Measurements from ENCODE around the gene GABRR1. TPM values are rescaled to one million over a fixed set of nuclear protein-coding genes. Genes with fewer than 3 reads are reported as not detected.

GABRR1 gene
- total RNA-seq, 1 donor from 2014 or later = not detected

DNA sequence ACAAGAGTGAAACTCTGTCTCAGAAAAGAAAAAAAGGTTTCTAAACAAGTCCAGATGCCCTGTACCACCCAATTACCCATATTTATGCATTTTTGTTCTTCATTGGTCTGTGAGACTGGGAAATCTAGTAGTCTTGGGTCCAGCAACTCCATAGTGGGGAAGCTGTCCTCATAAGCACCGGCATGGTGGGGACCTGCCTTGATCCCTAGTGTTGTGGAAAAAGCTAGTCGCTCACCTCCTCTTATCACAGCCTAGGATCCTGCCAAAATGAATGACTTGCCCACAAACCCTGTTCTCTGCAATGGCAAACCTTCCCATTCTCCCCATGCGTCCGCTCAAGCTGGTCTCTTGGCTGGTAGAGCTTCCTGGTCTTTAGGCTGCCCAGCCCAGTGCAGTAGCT, 38.3 kb upstream of the GABRR1 start:
- no peak overlapping the region for H3K4me3 ChIP-seq (ENCODE audit: low read depth, low read length)
- DNase-seq (ENCODE audit: low read depth) = no peak
- TF ChIP-seq, protein P1, sequence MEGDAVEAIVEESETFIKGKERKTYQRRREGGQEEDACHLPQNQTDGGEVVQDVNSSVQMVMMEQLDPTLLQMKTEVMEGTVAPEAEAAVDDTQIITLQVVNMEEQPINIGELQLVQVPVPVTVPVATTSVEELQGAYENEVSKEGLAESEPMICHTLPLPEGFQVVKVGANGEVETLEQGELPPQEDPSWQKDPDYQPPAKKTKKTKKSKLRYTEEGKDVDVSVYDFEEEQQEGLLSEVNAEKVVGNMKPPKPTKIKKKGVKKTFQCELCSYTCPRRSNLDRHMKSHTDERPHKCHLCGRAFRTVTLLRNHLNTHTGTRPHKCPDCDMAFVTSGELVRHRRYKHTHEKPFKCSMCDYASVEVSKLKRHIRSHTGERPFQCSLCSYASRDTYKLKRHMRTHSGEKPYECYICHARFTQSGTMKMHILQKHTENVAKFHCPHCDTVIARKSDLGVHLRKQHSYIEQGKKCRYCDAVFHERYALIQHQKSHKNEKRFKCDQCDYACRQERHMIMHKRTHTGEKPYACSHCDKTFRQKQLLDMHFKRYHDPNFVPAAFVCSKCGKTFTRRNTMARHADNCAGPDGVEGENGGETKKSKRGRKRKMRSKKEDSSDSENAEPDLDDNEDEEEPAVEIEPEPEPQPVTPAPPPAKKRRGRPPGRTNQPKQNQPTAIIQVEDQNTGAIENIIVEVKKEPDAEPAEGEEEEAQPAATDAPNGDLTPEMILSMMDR (conservative IDR thresholded peaks at IDR 0.05; ENCODE audit: low read depth, low read length) = no peak

DNA sequence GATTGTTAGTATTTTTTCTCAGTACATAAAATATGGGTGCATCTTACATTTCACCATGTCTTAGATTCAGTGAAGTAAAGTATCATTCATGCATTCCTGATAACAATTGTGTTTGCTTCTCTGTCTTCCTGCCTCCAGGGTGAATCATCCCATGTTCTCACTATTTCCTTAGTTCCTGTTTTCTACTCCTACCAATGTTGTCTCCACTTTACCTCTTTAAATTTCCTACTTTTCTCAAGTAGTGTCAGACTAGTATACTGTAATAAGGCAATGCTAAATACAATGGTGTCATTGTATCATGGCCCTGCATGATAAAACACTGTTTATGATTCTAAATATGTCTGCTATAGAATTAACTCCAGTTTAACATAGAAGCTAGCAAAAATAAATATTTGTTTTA, 37.4 kb upstream of the GABRR1 start:
- TF ChIP-seq, protein P1 (conservative IDR thresholded peaks at IDR 0.05; ENCODE audit: low read depth, low read length) = no peak
- DNase-seq (ENCODE audit: low read depth) = no peak
- no peak overlapping the region for H3K4me3 ChIP-seq (ENCODE audit: low read depth, low read length)

DNA sequence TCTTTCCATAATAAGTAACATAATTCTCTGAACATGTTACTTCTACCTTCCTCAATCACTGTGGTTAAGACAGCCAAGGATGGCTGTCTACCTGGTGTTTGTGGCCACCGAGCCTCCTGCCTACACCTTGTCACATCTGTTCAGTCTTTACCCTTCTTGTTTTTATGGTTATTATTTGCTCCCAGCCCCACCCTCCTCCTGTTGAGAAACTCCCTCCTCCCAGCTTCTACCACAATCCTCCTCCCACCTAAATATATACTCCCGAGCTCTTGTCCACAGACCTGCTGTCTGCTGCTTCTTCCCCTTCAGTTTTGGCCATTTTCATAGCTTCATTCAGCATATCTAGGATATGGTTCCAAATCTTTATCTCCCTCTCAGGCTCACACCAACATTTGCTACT, 35.7 kb upstream of the GABRR1 start:
- DNase-seq (ENCODE audit: low read depth) = no peak
- TF ChIP-seq, protein P1 (conservative IDR thresholded peaks at IDR 0.05; ENCODE audit: low read depth, low read length) = no peak
- H3K4me3 ChIP-seq (ENCODE audit: low read depth, low read length) = no peak overlapping the region

DNA sequence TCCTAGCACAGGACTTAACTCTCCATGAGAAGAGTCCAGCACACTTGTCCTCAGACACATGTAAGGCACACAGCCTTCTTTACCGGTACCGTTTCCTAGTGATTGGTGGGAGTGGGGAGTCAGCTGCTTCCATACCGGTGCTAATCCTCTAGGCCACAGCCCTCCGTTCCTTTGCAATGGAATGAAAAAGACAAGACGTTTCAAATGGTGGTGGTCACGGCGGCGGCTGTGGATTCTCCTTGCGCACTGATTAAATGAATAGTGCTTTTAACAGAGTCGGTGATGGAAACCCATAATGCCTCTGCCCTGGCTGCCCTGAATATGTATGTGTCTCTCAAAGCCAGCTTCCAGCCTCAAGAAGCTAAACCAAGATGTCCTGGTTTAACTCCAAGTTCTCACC, 34.8 kb upstream of the GABRR1 start:
- H3K4me3 ChIP-seq (ENCODE audit: low read depth, low read length) = no peak overlapping the region
- TF ChIP-seq, protein P1 (conservative IDR thresholded peaks at IDR 0.05; ENCODE audit: low read depth, low read length) = no peak
- no peak for DNase-seq (ENCODE audit: low read depth)

DNA sequence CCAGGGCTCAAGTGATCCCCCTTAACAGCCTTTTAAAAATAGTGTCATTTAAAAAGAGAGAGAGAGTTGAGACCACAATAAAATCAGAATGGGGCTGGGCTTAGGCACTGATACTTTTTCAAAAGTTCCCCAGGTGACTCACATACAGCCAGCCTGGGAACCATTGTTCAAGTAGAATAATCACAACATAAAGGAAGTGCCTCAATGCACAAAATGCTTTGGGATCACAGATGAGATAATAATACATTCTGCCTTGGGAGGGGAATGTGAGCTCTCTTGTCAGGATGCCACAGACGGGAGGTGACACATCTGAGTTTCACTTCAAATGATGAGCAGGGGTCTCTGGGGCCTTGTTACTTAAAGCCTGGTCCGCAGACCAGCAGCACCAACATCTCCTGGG, 34.0 kb upstream of the GABRR1 start:
- no peak overlapping the region for H3K4me3 ChIP-seq (ENCODE audit: low read depth, low read length)
- DNase-seq (ENCODE audit: low read depth) = no peak
- TF ChIP-seq, protein P1 (conservative IDR thresholded peaks at IDR 0.05; ENCODE audit: low read depth, low read length) = no peak

DNA sequence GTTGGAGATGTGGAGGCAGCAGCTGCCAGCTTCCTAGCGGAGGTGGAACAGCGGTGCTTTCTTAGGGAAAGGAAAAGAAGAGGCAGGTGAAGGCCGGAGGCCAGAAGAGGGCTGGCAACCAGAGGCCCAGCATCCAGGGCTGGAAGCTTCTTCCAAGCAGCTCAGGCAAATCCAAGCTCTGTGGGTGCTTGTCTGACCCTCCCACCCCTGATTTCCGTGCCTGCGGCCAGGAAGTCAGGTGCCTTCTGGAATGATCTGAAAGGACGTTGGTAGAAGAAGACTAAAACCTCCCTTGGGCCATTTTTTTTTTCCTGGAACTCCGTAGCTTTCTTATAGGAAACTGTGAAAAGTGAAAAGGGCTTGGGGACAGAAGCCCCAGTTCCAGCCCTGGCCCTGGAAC, 33.1 kb upstream of the GABRR1 start:
- no peak overlapping the region for H3K4me3 ChIP-seq (ENCODE audit: low read depth, low read length)
- DNase-seq (ENCODE audit: low read depth) = no peak
- TF ChIP-seq, protein P1 (conservative IDR thresholded peaks at IDR 0.05; ENCODE audit: low read depth, low read length) = no peak

DNA sequence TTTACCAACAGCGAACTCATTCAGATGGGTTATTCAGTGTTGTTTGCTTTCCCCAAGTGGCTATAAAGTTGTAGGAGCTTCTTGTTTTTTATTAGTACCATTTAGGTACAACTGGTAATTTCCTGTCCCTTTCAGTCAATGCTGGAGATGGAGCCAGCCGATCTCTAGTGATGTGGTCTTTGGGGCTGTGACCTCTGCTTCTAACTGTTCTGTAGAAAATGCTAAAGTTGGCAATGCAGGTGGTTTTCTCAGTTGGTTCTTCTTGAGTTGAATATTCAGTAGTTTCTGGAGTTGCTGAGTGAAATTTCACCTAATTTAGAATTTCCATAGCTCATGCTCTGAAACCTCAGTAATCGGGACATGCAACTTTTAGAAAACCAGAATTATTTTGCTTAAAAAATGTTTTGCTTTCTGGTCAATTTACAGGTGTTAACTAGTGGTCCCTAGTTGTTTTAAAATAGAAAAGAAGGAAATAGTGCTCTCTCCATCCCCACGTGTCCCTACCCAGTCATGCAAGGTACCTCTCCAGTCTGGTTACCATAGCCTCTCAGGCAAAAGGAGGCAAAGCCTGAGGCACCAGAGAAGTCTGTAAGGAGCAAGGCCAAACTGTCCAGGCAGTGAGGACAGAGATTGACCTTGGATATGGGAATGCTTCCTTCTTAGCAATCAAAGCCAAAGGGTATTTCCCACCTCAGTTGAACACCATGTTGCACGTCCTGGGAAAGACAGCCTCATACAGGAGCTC, 27.3 kb upstream of the GABRR1 start:
- DNase-seq (ENCODE audit: low read depth) = no peak
- TF ChIP-seq, protein P1 (conservative IDR thresholded peaks at IDR 0.05; ENCODE audit: low read depth, low read length) = no peak
- H3K4me3 ChIP-seq (ENCODE audit: low read depth, low read length) = no peak overlapping the region
